Breast epithelium (tissue), 4 donors: Measurements from ENCODE around the gene CABCOCO1. TPM values are rescaled to one million over a fixed set of nuclear protein-coding genes. Genes with fewer than 3 reads are reported as not detected.

ENCODE experiments used
- DNase-seq, 2 donors: peaks; one replicate each; pipeline ENCODE4 v3.0.0-alpha.2; 2019; ENCODE audit warnings: low spot score in 2 of 2
- H3K27ac ChIP-seq, 2 donors: fragments of 200-600 bp; sonication (generic) in 1 of 2; one replicate each; pipeline ENCODE4 v1.5.1; 2016 to 2019; ENCODE audit warnings: mild to moderate bottlenecking in 1 of 2
- H3K27me3 ChIP-seq, 2 donors: fragments of 200-600 bp; sonication (generic) in 1 of 2; one replicate each; pipeline versions ENCODE4 v1.5.1 to v1.6.0; 2017 to 2019; ENCODE audit warnings: control low read depth in 1 of 2, mild to moderate bottlenecking in 1 of 2
- H3K36me3 ChIP-seq: fragments of 200-600 bp; one replicate; pipeline ENCODE4 v1.5.1; 2019
- H3K4me1 ChIP-seq, 2 donors: fragments of 200-600 bp; sonication (generic); one replicate each; pipeline ENCODE4 v1.5.1; 2016 to 2019; ENCODE audit warnings: control low read depth in 1 of 2
- H3K4me3 ChIP-seq, 3 donors: fragments of 200-600 bp; sonication (generic); 1 replicate in 2 of 3; 2 replicates in 1 of 3; pipeline ENCODE4 v1.5.1; 2016 to 2019; ENCODE audit warnings: mild to moderate bottlenecking in 3 of 3, moderate library complexity in 2 of 3
- H3K9me3 ChIP-seq, 2 donors: fragments of 200-600 bp; sonication (generic) in 1 of 2; one replicate each; pipeline ENCODE4 v1.5.1; 2016 to 2019; ENCODE audit warnings: control low read depth in 1 of 2
- POLR2A ChIP-seq: fragments of 450-650 bp; IDR thresholded peaks from one replicate; pipeline ENCODE4 v1.6.1; 2016; ENCODE audit warnings: antibody characterized with exemption, mild to moderate bottlenecking, moderate library complexity
- POLR2AphosphoS5 ChIP-seq, 3 donors: sonication (generic); formaldehyde crosslinking; IDR thresholded peaks; one replicate each; pipeline ENCODE4 v1.6.1; 2017; ENCODE audit warnings: antibody characterized with exemption in 3 of 3
- intact Hi-C: fragments of 100-400 bp; cut with DNase I; formaldehyde crosslinking; loops from one replicate; pipeline ENCODE4 v1.15.1; 2023; ENCODE audit warnings: low total_unique reads
- total RNA-seq, 3 donors: library from RNA; depleted of rRNA; stranded (reverse); fragments of >200 nt; gene quantifications; one replicate each; pipeline ENCODE4 v1.1.0, GENCODE V29; 2016
- TF ChIP-seq, protein P1 (sequence below), 3 donors: fragments of 450-650 bp; IDR thresholded peaks; one replicate each; pipeline ENCODE4 v1.5.1; 2016 to 2017; ENCODE audit warnings: antibody characterized with exemption in 3 of 3, mild to moderate bottlenecking in 3 of 3, moderate library complexity in 3 of 3

CABCOCO1 gene
- total RNA-seq, 3 donors from 2014 or later: 0.16 to 1.3 (median 1.2) TPM

DNA sequence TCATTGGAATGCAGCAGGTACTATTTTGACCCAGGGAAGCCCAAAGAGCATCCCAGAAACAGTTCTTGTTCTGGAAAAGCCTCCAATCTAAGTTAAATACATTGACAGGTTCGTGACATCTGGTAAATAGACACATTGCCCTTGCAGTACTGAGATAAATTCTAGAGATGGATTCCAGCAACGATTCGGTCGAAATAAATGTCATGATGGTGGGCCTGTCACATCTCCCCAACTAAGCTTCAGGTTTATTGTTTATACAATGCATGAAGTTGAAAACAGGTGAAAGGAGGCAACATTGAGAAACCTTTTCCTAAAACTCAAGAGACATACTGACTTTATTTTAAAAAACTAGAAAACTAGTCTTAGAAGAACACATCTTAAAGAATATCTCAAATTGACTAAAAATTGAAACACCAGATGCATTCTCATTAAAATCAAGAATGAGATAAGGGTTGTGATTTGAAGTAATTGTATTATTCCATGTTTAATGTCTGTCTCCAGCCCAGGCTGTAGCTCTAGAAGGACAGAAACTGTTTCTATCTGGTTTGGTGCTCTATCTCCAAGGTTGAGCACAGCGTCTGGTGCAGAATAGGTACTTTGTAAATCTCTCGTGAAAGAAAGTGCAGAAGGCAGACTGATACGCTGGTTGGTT lies 114.0 kb downstream of the CABCOCO1 start:
- no peaks in the 10 kb centered on the region for H3K4me1 ChIP-seq
- intact Hi-C loops: no loop called here
- DNase-seq: no peak
- H3K36me3 ChIP-seq: no peaks in the 10 kb centered on the region
- H3K9me3 ChIP-seq: no peaks in the 10 kb centered on the region
- H3K4me3 ChIP-seq: no peak overlapping the region
- TF ChIP-seq, protein P1, sequence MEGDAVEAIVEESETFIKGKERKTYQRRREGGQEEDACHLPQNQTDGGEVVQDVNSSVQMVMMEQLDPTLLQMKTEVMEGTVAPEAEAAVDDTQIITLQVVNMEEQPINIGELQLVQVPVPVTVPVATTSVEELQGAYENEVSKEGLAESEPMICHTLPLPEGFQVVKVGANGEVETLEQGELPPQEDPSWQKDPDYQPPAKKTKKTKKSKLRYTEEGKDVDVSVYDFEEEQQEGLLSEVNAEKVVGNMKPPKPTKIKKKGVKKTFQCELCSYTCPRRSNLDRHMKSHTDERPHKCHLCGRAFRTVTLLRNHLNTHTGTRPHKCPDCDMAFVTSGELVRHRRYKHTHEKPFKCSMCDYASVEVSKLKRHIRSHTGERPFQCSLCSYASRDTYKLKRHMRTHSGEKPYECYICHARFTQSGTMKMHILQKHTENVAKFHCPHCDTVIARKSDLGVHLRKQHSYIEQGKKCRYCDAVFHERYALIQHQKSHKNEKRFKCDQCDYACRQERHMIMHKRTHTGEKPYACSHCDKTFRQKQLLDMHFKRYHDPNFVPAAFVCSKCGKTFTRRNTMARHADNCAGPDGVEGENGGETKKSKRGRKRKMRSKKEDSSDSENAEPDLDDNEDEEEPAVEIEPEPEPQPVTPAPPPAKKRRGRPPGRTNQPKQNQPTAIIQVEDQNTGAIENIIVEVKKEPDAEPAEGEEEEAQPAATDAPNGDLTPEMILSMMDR (IDR thresholded peaks at IDR 0.05): no peak
- TF ChIP-seq POLR2A (no peak), POLR2AphosphoS5 (IDR thresholded peaks at IDR 0.05) (no peak)
- H3K27ac ChIP-seq: no peak overlapping the region
- H3K27me3 ChIP-seq: no peaks in the 10 kb centered on the region

- Histone ChIP-seq H3K4me3 (no peak overlapping the region), H3K27me3 (no peaks in the 10 kb centered on the region), H3K27ac (no peak overlapping the region), H3K4me1 (no peaks in the 10 kb centered on the region), H3K36me3 (no peaks in the 10 kb centered on the region), H3K9me3 (no peaks in the 10 kb centered on the region)
- TF ChIP-seq, protein P1 (IDR thresholded peaks at IDR 0.05): no peak
- TF ChIP-seq POLR2A (no peak), POLR2AphosphoS5 (IDR thresholded peaks at IDR 0.05) (no peak)
- intact Hi-C loops: no loop called here
- DNase-seq: no peak
Measured at GRCh38 chr10:61778137-61778536, 115.4 kb downstream of the CABCOCO1 start.

DNA sequence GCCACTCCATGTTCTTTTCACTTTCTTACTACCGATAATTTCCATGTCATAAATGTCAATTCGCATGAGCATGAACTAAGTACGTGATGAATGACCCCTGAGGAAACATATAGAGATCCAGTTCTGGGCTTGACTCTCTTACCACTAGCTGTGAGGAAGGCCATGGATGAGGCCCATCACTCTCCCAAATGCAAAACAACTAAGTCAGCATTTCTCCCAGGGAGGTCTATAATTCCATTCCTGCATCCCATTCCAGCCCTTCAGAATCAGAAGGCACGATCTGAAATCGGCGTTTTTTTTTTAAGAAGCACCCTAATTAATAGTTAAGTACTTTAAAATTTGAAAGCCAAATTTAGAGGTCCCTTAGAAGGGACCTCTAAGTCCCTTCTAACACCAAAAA lies 116.5 kb downstream of the CABCOCO1 start:
- no peak for DNase-seq
- Histone ChIP-seq H3K27me3 (no peaks in the 10 kb centered on the region), H3K36me3 (no peaks in the 10 kb centered on the region), H3K9me3 (no peaks in the 10 kb centered on the region), H3K4me3 (no peak overlapping the region), H3K4me1 (no peaks in the 10 kb centered on the region), H3K27ac (no peak overlapping the region)
- intact Hi-C loops: no loop called here
- no peak for TF ChIP-seq POLR2AphosphoS5 (IDR thresholded peaks at IDR 0.05)
- no peak for TF ChIP-seq POLR2A
- TF ChIP-seq, protein P1 (IDR thresholded peaks at IDR 0.05): no peak

GRCh38 chr10:61779950-61780659 lies 117.4 kb downstream of the CABCOCO1 start:
- no peak for DNase-seq
- H3K27me3 ChIP-seq: no peaks in the 10 kb centered on the region
- H3K4me3 ChIP-seq: no peak overlapping the region
- H3K27ac ChIP-seq: no peak overlapping the region
- TF ChIP-seq, protein P1 (IDR thresholded peaks at IDR 0.05): no peak
- TF ChIP-seq POLR2AphosphoS5 (IDR thresholded peaks at IDR 0.05) (no peak), POLR2A (no peak)
- intact Hi-C loops: no loop called here
- H3K9me3 ChIP-seq: no peaks in the 10 kb centered on the region
- no peaks in the 10 kb centered on the region for H3K36me3 ChIP-seq
- H3K4me1 ChIP-seq: no peaks in the 10 kb centered on the region

DNA sequence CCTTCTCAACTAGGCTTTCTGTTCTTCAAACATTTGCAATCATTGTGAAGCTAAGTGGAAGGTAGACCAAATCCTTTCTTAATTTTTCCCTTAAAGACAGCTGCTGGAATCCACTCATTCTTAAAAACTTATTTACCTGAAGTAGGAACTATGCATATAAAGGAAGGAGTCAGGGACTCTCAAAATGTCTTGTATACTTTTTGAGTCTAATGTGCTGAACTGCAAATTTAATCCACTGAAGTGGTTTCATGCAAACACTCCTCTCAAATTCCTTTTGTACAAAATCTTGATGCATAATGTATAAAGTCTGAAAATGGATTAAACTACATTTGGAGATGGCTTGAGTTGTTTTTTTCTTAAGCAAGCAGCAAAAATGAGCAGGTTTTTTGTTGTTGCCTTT lies 118.0 kb downstream of the CABCOCO1 start:
- no peak for DNase-seq
- TF ChIP-seq, protein P1 (IDR thresholded peaks at IDR 0.05): no peak
- no peak for TF ChIP-seq POLR2A
- no peak for TF ChIP-seq POLR2AphosphoS5 (IDR thresholded peaks at IDR 0.05)
- intact Hi-C loops: no loop called here
- Histone ChIP-seq H3K9me3 (no peaks in the 10 kb centered on the region), H3K27ac (no peak overlapping the region), H3K27me3 (no peaks in the 10 kb centered on the region), H3K4me1 (no peaks in the 10 kb centered on the region), H3K4me3 (no peak overlapping the region), H3K36me3 (no peaks in the 10 kb centered on the region)
